A673 (cell line): ENCODE data around the gene EREG.

ENCODE experiments used
- CTCF ChIP-seq: fragments of 300-800, 200-600 bp; sonication (generic); conservative IDR thresholded peaks from 2 replicates; pipeline ENCODE4 v1.5.1; 2017; ENCODE audit warnings: low read depth, mild to moderate bottlenecking, antibody characterized with exemption, low read length, moderate library complexity, mixed read lengths
- EZH2 ChIP-seq: fragments of 200-600 bp; sonication (generic); IDR thresholded peaks from 2 replicates; pipeline ENCODE4 v1.6.1; 2017; ENCODE audit warnings: borderline replicate concordance, low read depth, mild to moderate bottlenecking, mixed read lengths, antibody characterized with exemption, low read length; ENCODE audit not compliant: poor library complexity, severe bottlenecking

- TF ChIP-seq CTCF: no peak
- TF ChIP-seq EZH2: no peak
These were observed 22.8 kb downstream of the EREG start for GRCh38 chr4:74387790-74388189.
